Glutamatergic neuron (in vitro differentiated cells): ENCODE results near the gene CLASP2. TPM values are rescaled to one million over a fixed set of nuclear protein-coding genes. Genes with fewer than 3 reads are reported as not detected.

Experiments
- DNase-seq: peaks from one replicate; pipeline ENCODE4 v3.0.0; 2022
- H3K27ac Mint-ChIP-seq: one replicate; pipeline ENCODE4 v1.8.0; 2020; ENCODE audit warnings: mild to moderate bottlenecking, mixed read lengths, inconsistent platforms; ENCODE audit not compliant: unreplicated experiment
- H3K27me3 Mint-ChIP-seq: one replicate; pipeline ENCODE4 v1.8.0; 2020; ENCODE audit warnings: mild to moderate bottlenecking, moderate library complexity, mixed read lengths, inconsistent platforms; ENCODE audit not compliant: unreplicated experiment
- H3K36me3 Mint-ChIP-seq: one replicate; pipeline ENCODE4 v1.8.0; 2020; ENCODE audit warnings: mild to moderate bottlenecking, mixed read lengths, inconsistent platforms; ENCODE audit not compliant: unreplicated experiment
- H3K4me1 Mint-ChIP-seq: one replicate; pipeline ENCODE4 v1.8.0; 2020; ENCODE audit warnings: mild to moderate bottlenecking, low read depth, mixed read lengths, inconsistent platforms; ENCODE audit not compliant: unreplicated experiment
- H3K4me3 Mint-ChIP-seq: one replicate; pipeline ENCODE4 v1.8.0; 2020; ENCODE audit warnings: mild to moderate bottlenecking, mixed read lengths, inconsistent platforms; ENCODE audit not compliant: unreplicated experiment
- H3K9me3 Mint-ChIP-seq: one replicate; pipeline ENCODE4 v1.8.0; 2020; ENCODE audit warnings: mild to moderate bottlenecking, moderate library complexity, mixed read lengths, inconsistent platforms; ENCODE audit not compliant: unreplicated experiment
- CTCF ChIP-seq: fragments of 200-600 bp; sonication (generic); IDR thresholded peaks from one replicate; pipeline ENCODE4 v1.5.0; 2021; ENCODE audit not compliant: partially characterized antibody, unreplicated experiment
- total RNA-seq: library from RNA; stranded (reverse); fragmentation: NEBNext Ultra II Directional; extraction: Animal tissue kit (Norgen Biotek cat#: 25700); gene quantifications from one replicate; pipeline ENCODE4 v1.2.1, GENCODE V29; 2021; ENCODE audit not compliant: unreplicated experiment

Gene CLASP2
- total RNA-seq, 1 donor from 2014 or later: 384 TPM

GRCh38 chr3:33586402-33586801 is 131.7 kb downstream of the CLASP2 start:
- DNase-seq: no peak
- Mint-ChIP-seq H3K4me3 (no peak overlapping the region), H3K4me1 (no peaks in the 10 kb centered on the region), H3K27me3 (no peaks in the 10 kb centered on the region), H3K36me3 (no peaks in the 10 kb centered on the region), H3K9me3 (no peaks in the 10 kb centered on the region), H3K27ac (no peak overlapping the region)
- TF ChIP-seq CTCF: no peak

- no peaks in the 10 kb centered on the region for H3K36me3 Mint-ChIP-seq
Measured at GRCh38 chr3:33582234-33582633, 135.8 kb downstream of the CLASP2 start.

GRCh38 chr3:33581666-33582065 is 136.4 kb downstream of the CLASP2 start:
- Mint-ChIP-seq H3K4me1 (no peaks in the 10 kb centered on the region), H3K27ac (no peak overlapping the region), H3K36me3 (no peaks in the 10 kb centered on the region)

More at GRCh38 chr3:33582234-33582633, 135.8 kb downstream of the CLASP2 start:
- Mint-ChIP-seq H3K9me3 (no peaks in the 10 kb centered on the region), H3K4me3 (no peak overlapping the region), H3K27ac (no peak overlapping the region), H3K4me1 (no peaks in the 10 kb centered on the region), H3K27me3 (no peaks in the 10 kb centered on the region)
- TF ChIP-seq CTCF: no peak
- DNase-seq: no peak

GRCh38 chr3:33579840-33580239 is 138.2 kb downstream of the CLASP2 start:
- DNase-seq: no peak
- H3K27ac Mint-ChIP-seq: no peak overlapping the region
- H3K4me3 Mint-ChIP-seq: no peak overlapping the region
- TF ChIP-seq CTCF: no peak
- no peaks in the 10 kb centered on the region for H3K27me3 Mint-ChIP-seq
- H3K4me1 Mint-ChIP-seq: no peaks in the 10 kb centered on the region
- no peaks in the 10 kb centered on the region for H3K9me3 Mint-ChIP-seq
- H3K36me3 Mint-ChIP-seq: no peaks in the 10 kb centered on the region

More at GRCh38 chr3:33581666-33582065, 136.4 kb downstream of the CLASP2 start:
- H3K9me3 Mint-ChIP-seq: no peaks in the 10 kb centered on the region
- H3K4me3 Mint-ChIP-seq: no peak overlapping the region
- TF ChIP-seq CTCF: no peak
- no peaks in the 10 kb centered on the region for H3K27me3 Mint-ChIP-seq
- no peak for DNase-seq

- H3K9me3 Mint-ChIP-seq: no peaks in the 10 kb centered on the region
- H3K36me3 Mint-ChIP-seq: no peaks in the 10 kb centered on the region
- no peak overlapping the region for H3K27ac Mint-ChIP-seq
- no peak overlapping the region for H3K4me3 Mint-ChIP-seq
- no peak for TF ChIP-seq CTCF
- no peak for DNase-seq
- no peaks in the 10 kb centered on the region for H3K27me3 Mint-ChIP-seq
- H3K4me1 Mint-ChIP-seq: no peaks in the 10 kb centered on the region
Measured at GRCh38 chr3:33579178-33579510, 138.9 kb downstream of the CLASP2 start.
